HG03064 (cell line): ENCODE results near the gene GINS2.

Experiments
- ATAC-seq: cut with Tn5 transposase; IDR thresholded peaks from one replicate; pipeline ENCODE4 v1.9.1; 2021; ENCODE audit warnings: low read depth; ENCODE audit not compliant: unreplicated experiment

Gene GINS2

DNA sequence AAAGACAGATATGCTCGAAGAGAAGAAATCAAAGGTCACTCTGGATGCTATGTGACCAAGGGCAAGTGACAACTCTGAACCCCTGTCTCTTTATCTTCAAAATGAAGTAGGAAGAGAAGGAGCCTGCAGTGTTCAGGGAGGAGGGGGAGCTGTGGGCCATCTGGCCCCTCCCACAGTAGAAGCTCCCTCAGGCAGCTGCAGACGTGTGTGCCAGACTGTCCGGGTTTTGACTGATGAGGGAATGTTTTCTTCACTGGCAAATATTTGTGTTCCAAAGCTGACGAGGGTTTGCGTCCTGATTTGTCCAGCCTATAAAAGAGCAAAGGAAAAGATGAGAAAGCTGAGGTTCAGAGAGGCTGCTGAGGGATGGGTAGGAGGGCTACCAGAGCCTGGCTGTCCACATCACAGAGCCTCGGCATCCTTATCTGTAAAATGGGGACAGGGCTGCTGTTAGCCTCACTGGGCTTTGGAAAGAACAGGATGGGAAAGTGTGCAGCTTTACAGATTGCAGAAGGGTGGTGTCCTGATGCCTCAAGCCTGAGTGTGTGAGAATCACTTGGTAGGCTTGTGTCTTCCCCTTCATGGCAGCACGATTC is 1.8 kb upstream of the GINS2 start:
- ATAC-seq, result no peak

DNA sequence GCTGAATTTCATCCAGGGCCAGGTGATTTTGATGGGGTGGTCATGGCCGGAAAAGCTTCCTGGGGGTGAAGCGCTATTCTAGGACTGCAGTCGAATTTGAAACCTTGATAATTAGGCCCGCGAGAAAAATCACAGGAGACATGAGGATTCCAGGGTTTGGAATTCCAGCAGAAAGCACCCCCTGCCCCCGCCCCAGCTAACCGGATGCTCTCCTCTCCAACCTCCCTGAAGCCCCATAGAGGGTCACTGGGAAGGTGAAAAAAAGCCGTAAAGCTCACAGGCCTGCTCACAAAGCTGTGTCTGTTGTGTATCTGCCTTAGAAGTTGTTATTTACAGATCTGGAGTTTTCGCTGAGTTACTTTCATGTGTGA is 1.2 kb upstream of the GINS2 start:
- no peak for ATAC-seq

DNA sequence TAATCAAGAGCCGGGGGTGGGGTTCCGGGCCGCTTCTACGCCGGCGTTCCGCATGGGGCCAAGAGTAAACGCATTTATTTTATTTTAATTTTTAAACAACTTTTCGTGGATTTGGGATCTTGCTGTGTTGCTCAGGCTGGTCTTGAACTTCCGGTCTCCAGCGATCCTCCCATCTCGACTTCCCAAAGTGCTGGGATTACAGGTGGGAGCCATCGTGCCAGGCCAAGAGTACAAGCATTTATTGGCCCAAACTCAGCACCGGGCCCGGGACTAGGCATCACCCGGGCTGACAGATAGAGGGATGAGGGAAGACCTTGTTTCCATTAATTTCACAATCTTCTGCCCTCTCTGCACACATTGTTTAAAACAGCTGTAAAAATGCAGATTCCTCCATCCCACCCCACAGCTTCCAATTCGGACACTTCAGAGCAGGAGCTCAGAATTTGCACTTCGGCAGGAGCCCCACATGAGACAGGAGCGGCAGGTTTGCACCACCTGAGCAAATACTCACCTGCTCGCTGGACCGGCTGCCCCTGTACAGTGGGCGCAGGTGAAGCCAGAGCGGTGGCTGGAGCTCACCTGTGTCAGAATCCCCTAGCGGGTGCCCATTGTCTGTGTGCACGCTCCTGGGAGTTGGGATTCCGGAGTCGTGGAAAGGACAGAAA is 663 bp upstream of the GINS2 start:
- no peak for ATAC-seq

DNA sequence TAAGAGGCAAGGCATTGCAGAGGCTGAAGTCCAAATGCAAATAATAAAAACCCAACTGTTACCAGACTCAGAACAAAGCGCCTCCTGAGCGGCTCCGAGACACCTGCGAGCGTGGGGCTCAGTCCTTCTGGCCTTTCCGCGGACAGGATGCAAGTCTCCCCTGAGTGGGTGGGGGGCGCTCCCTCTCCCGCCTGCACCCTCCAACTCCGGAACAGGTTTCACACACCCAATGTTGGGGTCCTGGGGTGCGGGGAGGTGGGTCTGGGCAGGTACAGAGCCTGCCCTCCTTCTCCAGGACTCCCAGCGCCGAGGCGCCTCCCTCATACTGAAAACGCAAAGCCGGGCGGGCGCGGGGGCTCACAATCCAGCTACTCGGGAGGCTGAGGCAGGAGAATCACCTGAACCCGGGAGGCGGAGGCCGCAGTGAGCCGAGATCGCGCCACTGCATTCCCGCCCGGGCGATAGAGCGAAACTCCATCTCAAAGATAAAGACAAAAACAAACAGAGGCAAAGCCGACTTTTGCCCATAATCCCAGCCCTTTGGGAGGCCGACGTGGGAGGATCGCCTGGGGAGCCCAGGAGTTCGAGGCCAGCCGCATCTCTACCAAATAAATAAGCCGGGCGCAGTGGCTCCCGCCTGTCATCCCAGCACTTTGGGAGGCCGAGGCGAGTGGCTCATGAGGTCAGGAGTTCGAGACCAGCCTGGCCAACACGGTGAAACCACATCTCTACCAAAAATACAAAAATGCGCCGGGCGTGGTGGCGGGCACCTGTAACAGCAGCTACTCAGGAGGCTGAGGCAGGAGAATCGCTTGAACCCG is 893 bp downstream of the GINS2 start:
- ATAC-seq, result no peak

DNA sequence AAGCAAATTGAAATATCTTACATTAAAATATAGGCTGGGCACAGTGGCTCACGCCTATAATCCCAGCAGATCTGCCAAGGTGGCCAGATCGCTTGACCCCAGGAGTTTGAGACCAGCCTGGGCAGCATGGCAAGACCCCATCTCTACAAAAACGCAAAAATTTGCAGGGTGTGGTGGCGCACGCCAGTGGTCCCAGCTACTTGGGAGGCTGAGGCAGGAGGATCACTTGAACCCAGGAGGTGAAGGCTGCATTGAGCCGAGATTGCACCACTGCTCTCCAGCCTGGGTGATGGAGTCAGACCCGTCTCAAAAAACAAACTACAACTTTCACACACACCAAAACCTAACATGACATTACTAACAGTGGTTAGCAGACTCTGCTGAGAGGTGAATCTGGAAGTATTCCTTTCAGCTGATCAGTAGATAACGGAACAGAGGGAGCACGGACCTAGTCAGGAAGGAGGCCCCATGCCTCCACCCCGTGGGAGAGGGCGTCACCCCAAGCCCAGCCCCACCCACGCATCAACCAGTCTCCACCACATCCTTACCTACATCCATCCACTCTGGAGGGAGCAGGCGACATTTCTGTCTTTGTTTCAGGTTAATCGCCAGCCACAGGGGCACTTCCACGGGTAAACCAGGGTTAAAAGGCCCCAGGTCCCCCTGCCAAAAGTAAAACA is 1.7 kb downstream of the GINS2 start:
- ATAC-seq, result no peak

DNA sequence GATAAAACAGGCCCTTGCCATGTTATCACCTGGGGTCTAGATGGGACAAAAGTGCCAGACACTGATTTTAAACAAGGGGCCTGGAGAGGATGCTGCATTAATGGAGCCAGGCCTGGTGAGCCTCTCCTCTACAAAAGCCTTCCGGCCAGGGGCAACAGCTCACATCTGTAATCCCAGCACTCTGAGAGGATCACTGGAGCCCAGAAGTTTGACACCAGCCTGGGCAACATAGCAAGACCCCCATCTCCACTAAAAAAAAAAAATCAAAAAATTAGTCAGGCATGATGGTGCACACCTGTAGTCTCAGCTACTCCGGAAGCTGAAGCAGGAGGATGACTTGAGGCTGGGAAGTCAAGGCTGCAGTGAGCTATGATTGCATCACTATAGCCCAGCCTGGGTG is 3.5 kb downstream of the GINS2 start:
- ATAC-seq, result no peak

DNA sequence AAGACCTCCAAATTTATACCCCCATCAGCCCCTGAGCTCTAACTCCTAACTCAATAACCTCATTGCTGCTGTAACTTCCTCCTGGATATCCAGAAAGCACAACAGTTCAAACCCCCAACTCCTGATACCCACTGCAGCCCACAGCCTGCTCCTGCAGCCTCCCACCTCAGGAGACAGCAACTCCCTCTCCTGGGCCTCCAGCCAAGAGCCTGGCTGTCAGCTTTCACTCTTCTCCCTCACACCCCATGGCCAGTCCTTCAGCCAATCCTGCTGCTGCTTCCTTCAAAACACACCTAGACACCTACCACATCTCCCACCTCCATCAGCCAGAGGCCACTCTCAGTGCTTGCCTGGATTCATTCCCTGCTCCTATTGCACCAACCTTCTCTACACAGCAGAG is 5.4 kb downstream of the GINS2 start:
- no peak for ATAC-seq

DNA sequence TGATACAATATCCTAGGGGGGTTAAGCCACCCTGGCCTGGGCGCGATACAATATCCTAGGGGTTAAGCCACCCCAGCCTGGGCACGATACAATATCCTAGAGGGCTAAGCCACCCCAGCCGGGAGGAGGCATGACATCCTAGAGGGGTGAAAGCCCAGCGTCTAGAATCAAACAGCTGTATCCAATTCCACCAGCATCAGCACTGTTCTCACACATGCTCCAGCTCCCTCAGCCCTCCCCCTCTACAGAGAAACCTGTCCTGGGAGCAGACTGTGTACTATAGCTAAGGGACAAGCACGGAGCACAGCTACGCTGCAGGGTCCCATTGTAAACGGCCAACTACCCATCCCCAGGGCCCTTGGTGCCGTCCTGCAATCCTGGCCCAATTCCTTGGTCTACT is 6.2 kb downstream of the GINS2 start:
- no peak for ATAC-seq

DNA sequence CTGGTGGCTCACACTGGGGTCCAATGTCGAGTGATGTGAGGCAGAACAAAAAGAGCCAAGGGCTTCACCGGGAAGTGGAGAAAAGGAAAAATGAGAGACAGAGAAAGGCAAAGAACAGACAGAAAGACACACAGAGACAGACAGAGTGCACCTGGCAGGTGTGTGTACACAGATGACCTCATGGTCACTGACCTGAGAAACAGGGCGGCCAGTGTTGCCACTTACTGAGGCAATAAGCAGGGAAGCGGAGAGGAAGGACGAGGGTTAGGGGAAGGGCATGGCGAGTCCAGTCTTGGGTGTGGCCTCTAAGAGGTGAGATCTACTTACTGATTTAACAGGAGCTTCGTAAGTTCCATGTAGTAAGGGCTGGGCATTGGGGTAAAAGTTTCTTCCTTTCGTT is 7.5 kb downstream of the GINS2 start:
- ATAC-seq, result no peak

DNA sequence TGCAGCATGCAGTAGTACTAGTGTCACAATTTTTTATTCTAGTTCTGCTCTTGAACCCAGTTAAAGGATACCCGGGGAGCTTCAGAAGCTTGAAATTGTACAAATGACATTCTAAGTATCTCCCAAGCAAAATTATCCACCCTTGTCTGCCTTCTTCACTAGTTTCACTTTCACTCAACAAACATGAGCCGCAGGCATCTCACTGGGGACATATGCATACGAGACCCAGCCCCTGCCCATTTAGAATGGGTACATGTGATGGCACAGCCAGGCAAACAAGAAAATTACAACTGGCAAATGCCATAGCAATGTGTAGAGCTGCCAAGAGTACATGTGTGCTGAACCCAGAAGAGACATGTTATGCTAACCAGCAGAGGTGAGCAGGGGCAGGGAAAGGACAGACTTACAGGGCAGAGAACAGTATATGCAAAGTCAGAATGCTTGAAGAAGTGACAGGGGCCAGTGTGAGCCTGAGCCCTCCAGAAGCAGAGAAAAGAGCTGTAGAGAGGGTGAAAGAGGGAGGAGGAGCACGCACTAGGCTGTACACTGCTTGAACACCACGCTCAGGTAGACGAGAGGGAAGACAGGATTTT is 8.3 kb downstream of the GINS2 start:
- ATAC-seq, result no peak

DNA sequence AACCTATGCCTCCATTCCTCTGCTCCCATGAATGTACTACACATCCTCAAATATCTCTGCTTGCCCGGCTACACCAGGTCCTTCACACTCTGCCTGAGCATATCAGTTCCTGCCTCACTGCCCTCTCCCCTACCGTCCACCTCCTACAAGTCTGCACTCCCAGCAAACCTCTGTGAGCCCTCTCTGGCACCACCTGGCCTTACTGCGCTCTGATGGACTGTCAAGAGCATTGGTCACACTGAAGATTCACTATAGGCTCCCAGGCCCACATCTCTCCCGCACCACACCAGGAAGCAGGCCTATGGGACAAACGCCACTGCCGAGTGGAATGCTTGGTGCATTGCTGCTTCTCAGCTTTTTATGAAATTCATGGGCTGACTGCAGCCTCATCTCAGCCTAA is 8.9 kb downstream of the GINS2 start:
- no peak for ATAC-seq

DNA sequence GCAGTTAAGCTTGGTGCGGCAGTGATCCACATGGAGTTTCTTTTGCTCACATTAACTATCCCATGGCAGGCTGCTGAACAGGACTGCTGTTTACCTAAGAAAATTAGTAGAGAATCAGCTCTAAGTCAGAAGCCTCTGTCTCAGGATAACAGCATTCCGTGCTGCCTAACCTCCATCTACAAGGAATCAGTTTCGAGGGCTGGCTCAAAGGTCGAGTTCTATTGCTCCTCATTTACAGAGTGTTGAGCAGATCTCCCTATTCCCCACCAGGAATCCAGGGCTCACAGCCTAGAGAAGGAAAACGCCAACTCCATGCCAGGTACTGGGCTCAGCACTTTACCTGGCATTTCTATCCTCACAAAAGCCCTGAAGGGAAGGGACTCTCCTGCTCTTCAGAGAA is 9.9 kb downstream of the GINS2 start:
- no peak for ATAC-seq

DNA sequence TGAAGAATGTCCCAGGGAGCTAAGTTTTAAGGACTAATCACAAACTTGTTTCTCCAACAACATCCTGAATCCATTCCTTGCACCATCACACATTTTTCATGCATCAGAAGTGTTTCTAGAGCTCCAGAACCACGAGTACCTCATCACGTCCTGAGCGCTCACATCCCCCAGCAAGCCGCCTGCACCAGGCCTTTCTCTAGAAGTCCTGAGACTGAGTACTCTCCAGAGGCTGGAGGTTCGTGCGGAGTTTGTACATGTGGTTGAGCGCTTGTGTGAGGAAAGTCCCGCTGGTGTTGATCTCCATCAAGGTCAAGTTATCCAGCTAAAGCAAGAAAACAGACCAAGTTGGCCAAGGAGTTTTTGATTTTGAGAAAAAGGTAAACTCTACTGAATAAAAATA is 10.7 kb downstream of the GINS2 start:
- no peak for ATAC-seq

DNA sequence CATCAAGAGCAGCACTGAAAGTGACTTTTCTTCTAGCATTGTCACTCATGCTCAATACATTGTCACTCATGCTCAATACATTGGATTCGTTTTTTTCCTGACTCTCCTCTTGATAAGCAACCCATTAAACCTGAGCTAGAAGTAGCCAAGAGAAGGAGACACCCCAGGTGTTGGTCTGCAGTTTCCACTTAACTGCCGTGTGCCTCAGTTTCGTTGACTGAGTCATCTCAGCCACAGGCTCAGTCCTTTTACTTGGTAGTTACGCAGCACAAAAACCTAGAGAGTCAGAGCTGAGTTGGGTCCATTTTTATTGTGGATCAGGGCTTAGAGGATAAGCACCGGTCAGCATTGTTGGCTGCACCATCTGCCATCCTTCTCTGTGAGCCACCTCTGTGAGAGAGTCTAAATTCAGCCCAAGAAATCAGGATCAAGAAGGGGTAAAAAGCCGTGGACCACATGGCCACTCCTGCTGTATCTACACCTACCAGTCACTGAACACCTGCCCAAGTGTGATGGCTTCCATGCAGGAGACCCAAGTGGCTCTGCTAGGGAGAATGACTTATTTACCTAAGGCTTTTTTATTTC is 11.3 kb downstream of the GINS2 start:
- ATAC-seq, result no peak

DNA sequence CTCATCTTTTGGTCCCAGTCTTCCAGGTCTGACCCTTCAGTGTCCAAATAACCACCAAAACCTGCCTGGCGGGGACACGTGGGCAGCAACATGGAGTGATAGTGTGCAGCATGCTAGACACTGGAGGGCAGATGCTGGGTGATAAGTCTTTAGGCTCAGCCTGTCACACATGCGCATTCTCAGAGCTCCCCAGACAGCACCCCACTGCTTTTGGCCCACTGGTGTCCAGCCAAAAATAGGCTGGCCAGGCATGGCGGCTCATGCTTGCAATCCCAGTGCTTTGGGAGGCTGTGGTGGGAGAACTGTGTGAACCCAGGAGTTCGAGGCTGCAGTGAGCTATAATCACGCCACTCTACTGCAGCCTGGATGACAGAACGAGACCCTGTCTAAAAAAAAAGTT is 12.3 kb downstream of the GINS2 start:
- ATAC-seq, result no peak

DNA sequence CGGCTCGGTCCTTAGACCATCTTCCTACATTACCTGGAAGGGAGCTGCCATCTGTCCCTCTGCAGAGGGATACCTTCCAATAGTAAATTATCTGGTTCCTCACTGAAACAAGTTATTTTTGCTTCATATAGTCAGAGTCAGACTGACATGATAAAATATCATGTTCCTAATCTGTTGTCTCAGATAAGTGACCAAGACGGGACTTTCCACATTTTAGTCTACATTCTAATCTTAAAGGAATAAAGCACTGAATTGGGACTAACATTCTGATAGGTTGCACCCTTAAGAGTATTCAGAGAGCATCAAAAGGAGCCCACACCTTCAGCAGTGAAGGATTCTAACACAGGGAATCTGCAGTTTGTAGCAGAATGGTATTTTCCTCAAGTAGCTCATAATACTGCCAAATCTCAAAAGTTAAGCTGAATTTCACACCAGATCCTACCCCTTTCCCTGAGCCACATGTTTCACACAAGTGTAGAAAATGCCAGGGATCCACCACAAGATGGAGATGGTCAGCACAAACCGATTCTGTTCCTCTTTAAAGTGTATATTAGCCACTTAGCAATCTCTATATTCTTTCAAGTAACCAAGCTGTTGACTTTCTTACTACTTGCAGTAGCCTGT is 13.4 kb downstream of the GINS2 start:
- ATAC-seq, result no peak

DNA sequence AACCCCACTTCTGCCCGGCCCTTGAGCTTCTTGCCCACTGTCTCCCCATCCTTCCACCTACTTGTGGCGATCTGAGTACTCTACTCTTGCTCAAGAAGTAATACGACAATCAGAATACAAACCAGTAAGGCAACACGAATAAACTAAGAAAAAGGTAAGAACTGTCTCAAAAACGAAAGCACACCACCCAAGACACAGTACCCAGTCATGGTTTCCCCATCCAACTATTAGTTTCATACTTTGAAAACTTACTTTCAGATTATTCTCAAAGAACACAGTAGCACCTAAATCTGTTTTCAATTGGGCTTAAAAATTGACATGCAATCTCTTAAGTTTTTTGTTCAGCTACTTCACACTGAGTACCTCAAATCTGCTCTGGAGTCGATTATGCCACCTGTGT is 13.9 kb downstream of the GINS2 start:
- ATAC-seq, result no peak

DNA sequence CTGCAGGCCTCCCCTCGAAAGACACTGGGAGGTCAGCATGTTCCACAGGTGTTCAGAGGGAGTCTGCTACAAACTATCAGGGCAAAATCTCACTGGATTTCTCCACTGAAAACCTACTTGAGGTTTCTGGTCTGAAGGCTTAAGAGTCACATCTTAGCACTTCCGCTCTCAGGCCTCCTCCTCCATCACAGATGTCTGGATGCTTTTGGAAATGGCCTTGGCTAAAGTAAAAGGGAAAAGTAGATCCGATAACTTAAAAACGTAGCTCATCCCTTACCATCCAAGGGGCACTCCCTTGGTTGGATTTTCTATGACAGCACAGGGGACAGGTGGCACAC is 14.4 kb downstream of the GINS2 start:
- ATAC-seq, result no peak

DNA sequence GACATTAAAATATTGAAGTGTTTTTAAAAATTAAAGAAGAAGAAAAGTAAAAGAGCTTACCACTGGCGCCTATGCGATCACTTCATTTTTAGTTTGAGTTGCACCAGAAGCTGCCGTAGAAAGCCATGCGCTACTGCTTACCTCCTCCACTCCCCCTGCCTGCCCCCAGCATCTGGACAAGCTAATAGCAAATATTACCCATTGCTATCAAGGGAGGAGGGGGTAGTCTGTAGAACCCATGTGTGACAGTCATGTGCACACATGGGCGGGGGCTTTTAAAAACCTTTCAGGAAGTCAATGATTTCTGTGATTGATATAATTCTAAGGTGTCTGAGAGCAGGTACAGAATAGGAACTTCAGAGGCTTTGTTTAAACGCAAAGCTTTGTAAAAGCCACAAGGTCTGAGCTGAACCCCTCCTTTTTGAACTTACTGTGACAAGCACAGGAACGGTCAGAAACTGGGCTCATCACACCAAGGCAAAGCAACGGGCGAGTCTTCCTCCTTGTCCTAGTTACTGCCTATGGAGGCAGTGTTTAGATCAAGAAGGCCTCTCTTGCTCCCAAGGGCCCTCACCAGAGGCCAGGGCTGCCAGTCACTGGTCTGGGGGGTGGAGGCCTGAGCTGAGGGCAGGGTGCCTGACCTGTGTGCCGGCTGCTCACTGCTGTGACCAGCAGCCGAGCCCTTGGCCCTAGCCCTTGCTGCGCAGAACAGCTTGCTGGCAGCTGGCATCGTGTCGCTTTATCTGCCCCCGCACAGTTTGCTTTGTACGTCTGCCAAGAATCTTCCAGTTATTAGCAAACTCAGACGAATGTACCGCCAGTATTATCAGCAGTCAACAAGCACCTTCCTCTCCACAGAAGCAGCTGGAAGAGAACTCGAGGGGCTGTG is 15.0 kb downstream of the GINS2 start:
- no peak for ATAC-seq
